AG09319 (cell line): ENCODE measurements around the gene SPATA9.

Experiments used
- DNase-seq: peaks from one replicate; pipeline ENCODE4 v3.0.0-alpha.2; 2010; ENCODE audit warnings: low read depth; ENCODE audit errors: extremely low read depth
- CTCF ChIP-seq: IDR thresholded peaks from 2 replicates; pipeline ENCODE4 v1.5.1; 2011; ENCODE audit warnings: low read depth, mild to moderate bottlenecking, inconsistent platforms, low read length, moderate library complexity

SPATA9 gene

GRCh38 chr5:95610546-95610945 lies 72.2 kb downstream of the SPATA9 start:
- no peak for DNase-seq
- no peak for TF ChIP-seq CTCF

GRCh38 chr5:95609711-95610110 lies 73.1 kb downstream of the SPATA9 start:
- TF ChIP-seq CTCF = no peak
- DNase-seq = no peak
